ENCODE results near the gene OPHN1. TPM values are rescaled to one million over a fixed set of nuclear protein-coding genes. Genes with fewer than 3 reads are reported as not detected.
A peak's percentile ranks its signal among the peaks of the same experiment; 100 is the strongest.

Gene OPHN1
- total and polyA plus RNA-seq, 2 experiments from 2014 or later = 4.5 to 5.6 TPM

GRCh38 chrX:68440442-68440841 is 7.1 kb upstream of the OPHN1 start:
- Histone ChIP-seq H3K27me3 (no peaks in the 10 kb centered on the region), H4K20me1 (ENCODE audit: insufficient read depth, poor library complexity, severe bottlenecking) (no peaks in the 10 kb centered on the region), H3K27ac (peak overlapping the region; percentile 30), H3K79me2 (no peaks in the 10 kb centered on the region), H3K36me3 (replicated peaks; ENCODE audit: insufficient read depth, low read depth) (no peaks in the 10 kb centered on the region), H2AFZ (no peak overlapping the region), H3K4me3 (no peak overlapping the region), H3K9me3 (ENCODE audit: low read depth) (no peaks in the 10 kb centered on the region), H3K4me1 (ENCODE audit: insufficient read depth) (no peaks in the 10 kb centered on the region), H3K9me2 (replicated peaks; ENCODE audit: insufficient read depth) (no peaks in the 10 kb centered on the region), H3K4me2 (no peak overlapping the region)
- DNase-seq (ENCODE audit: low spot score) = no peak
- TF ChIP-seq EZH2phosphoT487 (IDR thresholded peaks at IDR 0.05; ENCODE audit: low read depth, severe bottlenecking, unreplicated experiment) (no peak), EZH2 (IDR thresholded peaks at IDR 0.05; ENCODE audit: borderline replicate concordance) (no peak), CTCF (IDR thresholded peaks at IDR 0.05; ENCODE audit: poor library complexity) (no peak)

GRCh38 chrX:68439341-68439740 is 6.0 kb upstream of the OPHN1 start:
- Histone ChIP-seq H3K9me2 (replicated peaks; ENCODE audit: insufficient read depth) (no peaks in the 10 kb centered on the region), H3K4me2 (no peak overlapping the region), H3K27me3 (no peaks in the 10 kb centered on the region), H4K20me1 (ENCODE audit: insufficient read depth, poor library complexity, severe bottlenecking) (no peaks in the 10 kb centered on the region), H3K4me1 (ENCODE audit: insufficient read depth) (no peaks in the 10 kb centered on the region), H3K79me2 (no peaks in the 10 kb centered on the region), H3K9me3 (ENCODE audit: low read depth) (no peaks in the 10 kb centered on the region), H3K36me3 (replicated peaks; ENCODE audit: insufficient read depth, low read depth) (no peaks in the 10 kb centered on the region), H3K27ac (no peak overlapping the region), H2AFZ (no peak overlapping the region), H3K4me3 (no peak overlapping the region)
- WGBS (ENCODE audit: low lambda C conversion rate, missing lambda C conversion rate) = 73% methylated on average over 4 of the region's 4 CpGs
- DNase-seq (ENCODE audit: low spot score) = no peak
- TF ChIP-seq EZH2phosphoT487 (IDR thresholded peaks at IDR 0.05; ENCODE audit: low read depth, severe bottlenecking, unreplicated experiment) (no peak), EZH2 (IDR thresholded peaks at IDR 0.05; ENCODE audit: borderline replicate concordance) (no peak), CTCF (IDR thresholded peaks at IDR 0.05; ENCODE audit: poor library complexity) (no peak)

GRCh38 chrX:68438575-68438974 is 5.3 kb upstream of the OPHN1 start:
- Histone ChIP-seq H3K9me3 (ENCODE audit: low read depth) (no peaks in the 10 kb centered on the region), H3K36me3 (replicated peaks; ENCODE audit: insufficient read depth, low read depth) (no peaks in the 10 kb centered on the region), H3K4me2 (no peak overlapping the region), H3K4me1 (ENCODE audit: insufficient read depth) (no peaks in the 10 kb centered on the region), H2AFZ (no peak overlapping the region), H3K4me3 (no peak overlapping the region), H3K9me2 (replicated peaks; ENCODE audit: insufficient read depth) (no peaks in the 10 kb centered on the region), H4K20me1 (ENCODE audit: insufficient read depth, poor library complexity, severe bottlenecking) (no peaks in the 10 kb centered on the region), H3K27ac (no peak overlapping the region), H3K79me2 (no peaks in the 10 kb centered on the region), H3K27me3 (no peaks in the 10 kb centered on the region)
- DNase-seq (ENCODE audit: low spot score) = peak; percentile 22
- TF ChIP-seq EZH2phosphoT487 (IDR thresholded peaks at IDR 0.05; ENCODE audit: low read depth, severe bottlenecking, unreplicated experiment) = no peak
- TF ChIP-seq EZH2 (IDR thresholded peaks at IDR 0.05; ENCODE audit: borderline replicate concordance) = no peak
- TF ChIP-seq CTCF (IDR thresholded peaks at IDR 0.05; ENCODE audit: poor library complexity) = no peak
- 81% methylated on average over 4 of the region's 4 CpGs for WGBS (ENCODE audit: low lambda C conversion rate, missing lambda C conversion rate)

- Histone ChIP-seq H3K27ac (peak overlapping the region; percentile 98), H3K9me3 (ENCODE audit: low read depth) (no peaks in the 10 kb centered on the region), H3K27me3 (no peaks in the 10 kb centered on the region), H3K4me2 (peak overlapping the region; percentile 81), H3K9me2 (replicated peaks; ENCODE audit: insufficient read depth) (no peaks in the 10 kb centered on the region), H3K4me3 (peak overlapping the region; percentile 47), H3K79me2 (peaks cover 3% of the 10 kb centered on the region), H3K4me1 (ENCODE audit: insufficient read depth) (no peaks in the 10 kb centered on the region), H2AFZ (peak overlapping the region; percentile 95), H4K20me1 (ENCODE audit: insufficient read depth, poor library complexity, severe bottlenecking) (no peaks in the 10 kb centered on the region), H3K36me3 (replicated peaks; ENCODE audit: insufficient read depth, low read depth) (no peaks in the 10 kb centered on the region)
- TF ChIP-seq EZH2 (IDR thresholded peaks at IDR 0.05; ENCODE audit: borderline replicate concordance) = no peak
- no peak for TF ChIP-seq CTCF (IDR thresholded peaks at IDR 0.05; ENCODE audit: poor library complexity)
- no peak for TF ChIP-seq EZH2phosphoT487 (IDR thresholded peaks at IDR 0.05; ENCODE audit: low read depth, severe bottlenecking, unreplicated experiment)
- DNase-seq (ENCODE audit: low spot score) = no peak
- 32% methylated on average over 13 of the region's 13 CpGs for WGBS (ENCODE audit: low lambda C conversion rate, missing lambda C conversion rate)
Measured at GRCh38 chrX:68433981-68434299, 645 bp upstream of the OPHN1 start.

Data from hepatocyte (in vitro differentiated cells).